NCI-H345 (cell line): ENCODE results near the gene TFAP2E.
A peak's percentile ranks its signal among the peaks of the same experiment; 100 is the strongest.

Experiments used
- DNase-seq: peaks from one replicate; lab custom pipeline; 2025; lab: John Stamatoyannopoulos, UW

The TFAP2E gene

DNA sequence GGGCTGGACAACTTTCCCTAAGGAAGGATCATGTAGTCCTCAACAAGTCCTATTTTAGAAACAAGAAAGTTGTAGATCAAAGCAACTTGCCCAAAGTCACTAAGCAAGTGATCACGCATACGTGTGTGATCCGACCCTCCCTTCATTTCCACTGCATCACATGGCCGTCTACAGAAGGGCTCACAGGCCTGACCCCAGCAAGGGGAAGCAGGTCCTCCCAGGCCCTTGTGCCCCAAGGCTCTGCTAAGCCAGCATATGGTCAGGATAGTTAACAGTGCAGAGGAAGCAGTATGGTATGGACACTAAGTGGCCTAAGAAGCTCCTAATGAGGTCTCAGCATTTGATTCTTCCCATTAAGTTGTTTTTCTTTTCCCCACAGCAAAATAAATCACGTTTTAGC is 24.8 kb downstream of the TFAP2E start:
- no peak for DNase-seq

DNA sequence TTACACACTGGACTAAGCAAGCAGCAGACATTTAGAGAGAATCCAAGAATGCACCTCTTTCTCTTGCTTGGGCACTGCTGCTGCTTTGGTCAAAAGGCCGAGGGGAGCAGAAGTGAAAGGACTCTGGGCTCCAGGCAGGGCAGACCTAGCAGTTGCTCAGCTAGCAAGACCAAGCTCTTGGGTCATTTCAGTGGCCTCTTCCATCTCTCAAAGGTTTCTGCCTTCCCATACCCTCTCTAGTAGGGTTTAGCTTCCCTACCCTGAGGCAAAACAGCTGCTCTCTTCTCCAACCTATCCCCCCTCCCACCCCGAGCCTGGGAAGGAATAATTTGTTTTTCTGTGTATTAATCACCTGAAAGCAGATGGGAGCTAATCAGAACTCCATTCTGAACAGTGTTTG is 25.8 kb downstream of the TFAP2E start:
- no peak for DNase-seq

DNA sequence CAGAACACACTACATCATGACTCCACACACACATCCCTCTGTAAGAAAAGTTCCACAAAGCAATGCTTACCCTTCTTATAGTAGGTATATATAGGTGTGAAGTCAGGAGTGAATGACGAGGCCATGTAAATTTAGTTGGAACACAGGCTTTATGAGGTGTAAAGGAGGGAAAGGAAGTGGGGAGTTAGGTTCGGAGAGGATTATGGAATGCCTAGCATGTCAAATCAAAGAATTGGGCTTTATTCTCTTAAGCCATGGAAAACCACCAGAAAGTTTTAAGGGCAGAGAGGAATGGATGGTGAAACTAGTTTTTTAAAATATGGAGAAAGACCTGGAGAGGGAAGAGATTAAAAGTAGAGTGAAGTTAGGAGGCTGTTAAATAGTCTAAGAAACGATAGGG is 26.3 kb downstream of the TFAP2E start:
- no peak for DNase-seq

DNA sequence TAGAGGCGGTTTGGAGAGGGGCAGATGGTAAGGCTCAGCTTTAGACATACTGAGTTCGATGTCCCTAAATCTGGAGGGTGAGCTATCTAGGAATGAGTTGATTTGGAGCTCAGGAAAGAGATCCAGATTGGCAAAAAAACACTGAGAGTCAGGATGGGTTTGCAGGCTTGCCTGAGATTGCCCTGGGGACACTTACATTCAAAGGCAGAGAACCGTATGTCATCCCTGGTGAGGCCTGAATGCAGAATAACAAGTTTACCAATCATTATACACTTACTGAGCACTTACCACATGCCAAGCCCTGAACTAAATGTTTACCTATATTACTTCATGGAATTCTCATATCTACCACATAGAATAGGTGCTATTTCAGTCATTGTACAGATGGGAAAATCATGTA is 27.5 kb downstream of the TFAP2E start:
- DNase-seq: peak; percentile 6

DNA sequence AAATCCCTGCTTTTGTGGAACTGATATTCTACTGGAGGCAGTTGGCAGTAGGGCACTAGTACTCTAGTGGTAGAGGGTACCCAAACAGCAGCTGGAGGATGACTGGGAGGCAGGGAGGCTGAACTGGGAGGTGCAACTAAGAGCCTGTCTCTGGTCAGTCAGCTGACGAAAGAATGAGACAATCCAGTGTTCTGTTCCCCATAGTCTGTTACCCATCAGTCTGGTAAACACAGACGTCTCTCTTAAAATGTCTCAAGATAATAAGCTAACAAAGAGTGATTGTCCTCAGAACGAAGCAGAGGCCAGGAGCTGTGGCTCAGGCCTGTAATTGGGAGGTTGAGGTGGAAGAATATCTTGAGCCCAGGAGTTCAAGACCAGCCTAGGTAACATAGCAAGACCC is 30.4 kb downstream of the TFAP2E start:
- no peak for DNase-seq

DNA sequence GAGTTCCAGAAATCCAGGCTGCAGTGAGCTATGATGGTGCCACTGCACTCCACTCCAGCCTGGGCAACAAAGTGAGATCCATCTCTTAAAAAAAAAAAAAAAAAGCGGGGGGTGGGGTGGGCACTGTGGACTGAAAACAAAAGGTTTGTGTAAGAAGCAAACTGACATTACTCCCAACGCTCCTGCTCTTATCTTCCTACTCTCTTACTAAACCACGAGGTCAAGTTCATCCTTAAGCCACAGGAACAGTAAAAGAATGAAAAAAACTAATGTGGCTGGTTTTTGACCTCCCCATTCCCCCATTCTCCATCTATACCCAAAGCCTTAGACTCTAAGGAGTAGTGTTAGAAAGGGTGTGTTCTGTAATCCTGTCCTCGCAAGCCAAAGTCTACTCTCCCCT is 30.8 kb downstream of the TFAP2E start:
- DNase-seq: no peak

DNA sequence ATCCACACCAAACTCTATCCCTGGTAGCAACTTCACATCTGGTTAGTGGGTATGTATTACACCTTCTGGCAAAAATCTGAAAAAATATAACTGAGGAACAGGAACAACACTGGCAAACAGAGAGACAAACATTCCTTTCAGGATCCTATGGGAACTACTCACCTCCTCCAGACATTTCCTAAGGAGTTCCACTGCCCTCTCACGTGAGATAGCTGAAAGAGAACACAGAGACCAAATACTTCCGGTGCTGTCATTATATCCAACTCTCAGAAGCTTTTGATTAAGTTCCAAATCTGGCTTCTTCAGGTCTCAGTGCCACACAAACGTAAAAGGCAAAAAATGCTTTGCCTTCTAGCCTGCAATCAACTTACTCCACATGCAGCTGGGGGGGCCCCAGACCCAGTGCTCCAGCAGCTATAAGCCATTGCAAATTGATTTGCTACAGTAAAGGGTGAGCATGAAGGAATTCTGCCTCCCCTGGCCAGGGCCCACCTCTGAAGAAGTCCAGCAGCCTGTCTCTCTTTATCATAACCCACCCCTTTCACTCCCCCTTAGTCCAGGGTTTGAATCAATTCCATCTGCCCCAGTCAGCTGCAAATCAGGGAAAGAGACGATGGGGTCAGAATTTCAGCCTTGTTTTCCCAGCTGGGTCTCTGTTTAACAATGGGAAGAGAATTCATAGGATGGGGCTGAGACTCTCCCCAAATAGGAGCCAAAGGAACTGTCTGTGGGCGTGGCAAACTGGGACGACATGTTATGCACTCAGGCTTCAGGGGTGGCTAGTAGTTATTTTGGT is 32.2 kb downstream of the TFAP2E start:
- no peak for DNase-seq

DNA sequence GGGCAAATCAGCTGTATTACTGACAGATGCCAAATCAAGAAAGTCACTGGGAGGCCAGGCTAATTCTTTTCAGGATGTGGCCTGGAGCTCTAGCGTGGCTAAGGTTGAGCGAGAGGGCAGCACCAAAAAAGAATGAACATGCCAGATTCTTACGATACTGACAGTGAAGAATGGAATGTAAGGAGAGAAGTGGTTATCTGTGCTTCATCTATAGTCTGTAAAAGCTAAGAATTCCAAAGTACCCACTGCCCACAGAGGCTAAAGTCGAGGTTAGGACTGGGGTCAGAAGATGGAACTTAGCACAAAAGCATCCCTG is 32.7 kb downstream of the TFAP2E start:
- DNase-seq: no peak

DNA sequence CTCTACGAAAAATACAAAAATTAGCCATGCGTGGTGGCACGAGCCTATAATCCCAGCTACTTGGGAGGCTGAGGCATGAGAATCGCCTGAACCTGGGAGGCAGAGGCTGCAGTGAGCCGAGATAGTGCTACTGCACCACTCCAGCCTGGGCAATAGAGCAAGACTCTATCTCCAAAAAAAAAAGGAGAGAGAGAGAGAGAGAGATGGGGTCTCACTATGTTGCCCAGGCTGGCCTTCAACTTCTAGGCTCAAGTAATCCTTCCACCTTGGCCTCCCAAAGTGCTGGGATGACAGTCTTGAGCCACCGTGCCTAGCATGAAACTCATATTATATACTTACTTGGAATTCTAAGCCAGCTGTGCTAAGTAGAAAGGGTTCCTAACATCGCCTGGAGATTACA is 38.5 kb downstream of the TFAP2E start:
- no peak for DNase-seq

DNA sequence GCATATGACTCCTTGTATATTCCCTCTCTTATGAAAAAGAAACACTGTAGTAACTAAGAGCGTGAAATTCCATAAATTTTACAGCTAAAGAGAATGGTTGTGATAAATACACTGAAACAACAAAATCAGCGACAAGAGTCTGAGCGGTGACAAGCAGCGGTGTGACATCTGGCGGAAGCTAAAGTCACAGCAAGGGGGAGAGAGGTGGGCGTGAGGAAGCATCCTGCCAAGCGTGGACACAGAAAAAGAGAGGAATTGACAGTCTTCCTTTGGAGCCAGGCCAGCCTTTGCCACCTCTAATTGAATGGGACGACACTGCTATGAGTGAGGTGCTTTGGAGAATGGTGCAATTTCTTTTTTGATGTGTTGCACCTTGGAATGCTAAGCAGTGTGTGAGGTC is 42.3 kb downstream of the TFAP2E start:
- DNase-seq: no peak

DNA sequence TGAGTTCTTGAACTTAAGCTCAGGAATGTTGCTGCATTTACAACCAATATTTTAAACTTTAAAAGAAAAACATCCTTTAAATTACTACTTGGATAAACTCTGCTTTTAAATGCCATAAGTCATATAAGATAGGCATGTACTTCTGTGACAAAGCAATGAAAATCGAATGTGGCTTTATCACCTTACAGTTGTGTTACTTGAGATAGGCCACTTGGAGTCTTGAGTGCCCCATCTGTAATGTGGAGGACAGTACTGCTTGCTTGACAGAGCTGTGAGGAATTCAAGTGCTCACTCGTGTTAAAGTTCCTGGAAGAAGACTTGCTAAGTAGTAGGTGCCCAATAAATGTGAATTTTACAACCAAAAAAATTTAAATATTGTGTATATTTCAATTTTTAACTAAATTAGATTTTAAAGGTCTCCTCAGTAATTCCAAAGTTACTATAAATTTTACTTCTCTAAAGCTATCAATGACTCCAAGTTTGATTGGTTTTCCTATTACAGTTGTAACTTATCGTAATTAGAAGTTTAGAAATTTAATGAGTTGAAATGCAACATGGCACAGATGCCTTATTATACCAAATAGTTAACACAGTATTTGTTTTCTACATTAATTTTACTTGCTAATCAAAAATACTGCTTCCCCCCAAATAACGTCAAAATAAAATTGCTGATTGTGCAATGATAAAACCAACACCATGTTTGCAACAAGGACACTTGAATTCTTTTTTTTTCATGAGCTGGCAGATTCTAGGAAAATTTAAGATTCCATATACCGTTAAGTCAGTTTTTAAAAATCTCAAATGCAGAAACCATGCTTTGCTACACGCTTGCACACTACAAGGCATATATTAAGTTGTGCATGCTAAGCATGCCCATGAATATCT is 46.4 kb downstream of the TFAP2E start:
- no peak for DNase-seq

DNA sequence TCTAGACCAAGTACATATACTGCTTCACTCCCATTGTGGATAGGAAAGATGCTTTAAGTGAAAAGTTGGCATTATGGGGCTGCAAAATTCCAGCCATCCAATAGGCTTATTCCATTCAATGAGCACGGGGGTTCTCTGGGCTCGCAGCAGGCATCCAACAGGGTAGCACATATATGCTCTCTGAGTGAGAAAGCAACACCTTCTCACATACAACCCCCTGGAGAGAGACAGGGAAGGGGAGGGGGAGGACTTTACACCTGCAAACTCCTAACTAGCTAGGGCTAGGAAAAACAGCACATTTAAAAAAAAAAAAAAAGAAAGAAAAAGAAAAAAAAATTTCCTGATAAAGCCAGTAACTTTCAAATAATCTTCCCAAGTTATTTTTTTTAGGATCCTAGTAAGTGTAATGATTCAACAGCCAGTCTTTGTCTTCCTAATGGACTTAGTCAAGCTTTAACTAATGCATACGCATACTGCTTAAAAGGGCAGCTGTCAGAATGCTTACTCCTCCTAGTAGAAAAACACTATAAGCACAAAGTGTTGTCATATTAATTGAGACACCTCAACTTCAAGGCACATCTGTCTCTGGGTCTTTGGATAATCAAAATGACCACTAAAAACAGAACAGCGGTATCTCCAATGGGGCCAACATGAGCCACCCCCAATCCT is 49.5 kb downstream of the TFAP2E start:
- DNase-seq: peak; percentile 12

DNA sequence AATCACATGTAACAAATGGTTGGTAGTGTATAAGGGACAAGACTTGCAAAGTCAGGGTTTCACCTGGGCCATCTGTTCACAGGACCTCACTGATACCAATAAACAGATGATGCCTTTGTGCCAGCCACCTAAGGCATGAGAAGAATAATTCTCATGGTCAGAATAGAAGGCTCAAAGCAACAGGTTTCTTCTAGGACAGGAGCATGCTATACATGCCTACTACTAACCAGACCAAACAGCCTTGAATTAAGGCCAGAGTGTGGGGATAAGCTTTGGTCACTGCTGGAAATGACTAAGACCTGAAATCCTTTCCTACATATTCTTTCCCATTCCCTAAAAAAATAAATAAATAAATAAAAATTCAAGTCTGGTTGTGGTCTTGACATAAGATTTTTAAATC is 50.7 kb downstream of the TFAP2E start:
- DNase-seq: no peak

DNA sequence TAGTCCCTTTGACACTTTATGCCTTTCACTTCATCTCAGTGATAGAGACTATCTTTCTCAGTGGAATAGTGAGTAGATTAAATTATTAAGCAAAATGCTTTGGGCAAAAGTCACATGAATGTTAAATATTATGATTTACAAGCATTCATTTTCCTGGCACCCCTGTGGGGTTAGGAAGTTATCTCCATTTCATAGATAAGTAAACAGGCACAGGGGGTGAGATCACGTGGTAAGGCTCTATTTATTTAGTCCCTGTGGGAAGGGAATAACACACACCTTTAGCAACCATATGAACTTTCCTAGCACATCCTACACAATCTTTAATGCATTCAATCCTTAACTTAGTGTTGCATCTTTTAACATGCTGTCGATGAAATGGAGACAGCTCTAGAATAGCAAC is 55.9 kb downstream of the TFAP2E start:
- DNase-seq: no peak

DNA sequence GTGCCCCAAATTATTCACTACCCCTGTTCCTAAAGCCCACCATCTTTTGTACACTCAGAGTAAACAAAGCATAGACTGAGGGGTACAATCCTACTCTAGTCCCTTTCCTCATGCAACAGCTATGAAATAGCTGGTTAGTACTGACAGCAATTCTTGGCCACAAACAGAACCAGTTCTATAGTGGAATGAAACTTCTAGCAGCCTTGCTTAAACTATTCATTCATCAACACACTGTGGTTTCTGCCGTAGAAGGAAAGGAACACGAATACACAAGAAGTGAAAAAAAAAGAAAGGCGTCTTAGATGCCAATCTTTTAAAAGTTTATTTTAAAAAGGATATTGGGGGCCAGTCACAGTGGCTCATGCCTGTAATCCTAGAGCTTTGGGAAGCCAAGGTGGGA is 58.3 kb downstream of the TFAP2E start:
- no peak for DNase-seq

DNA sequence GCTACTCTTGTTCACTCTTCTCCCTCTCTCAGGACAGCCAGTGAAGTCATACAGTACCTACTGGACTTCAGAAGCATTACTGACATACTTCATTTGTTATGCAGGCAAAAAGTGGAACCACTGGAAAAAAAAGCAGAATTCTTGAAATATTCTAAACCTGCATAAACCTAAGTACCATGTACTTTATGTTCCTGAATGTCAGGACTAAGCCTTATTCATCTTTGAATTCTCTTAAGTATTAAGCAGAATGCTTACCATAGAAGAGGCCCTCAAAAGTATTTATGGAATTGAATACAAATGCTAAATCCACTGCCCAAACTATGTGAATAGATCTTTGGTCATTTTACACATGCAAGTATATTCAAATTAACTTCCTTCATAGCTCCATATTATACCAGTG is 60.4 kb downstream of the TFAP2E start:
- DNase-seq: no peak

DNA sequence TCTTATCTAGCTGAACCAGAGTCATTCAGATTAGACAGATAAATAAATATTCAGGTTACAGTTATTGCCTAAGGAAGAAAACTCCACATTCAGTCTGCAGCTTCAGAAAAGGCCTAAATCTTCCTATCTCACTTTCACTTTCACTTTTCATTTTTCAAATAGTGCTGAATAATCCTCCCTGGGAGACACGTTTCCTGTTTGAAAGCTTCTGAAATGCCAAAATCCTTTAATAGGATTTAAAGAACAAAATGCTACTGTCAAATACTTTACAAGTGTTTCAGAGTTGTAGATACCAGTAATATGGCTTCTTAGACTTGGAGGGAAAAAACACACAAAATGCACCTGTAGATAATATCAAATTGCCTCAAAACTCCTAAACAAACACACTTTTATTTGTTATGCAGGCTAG is 64.3 kb downstream of the TFAP2E start:
- DNase-seq: no peak

DNA sequence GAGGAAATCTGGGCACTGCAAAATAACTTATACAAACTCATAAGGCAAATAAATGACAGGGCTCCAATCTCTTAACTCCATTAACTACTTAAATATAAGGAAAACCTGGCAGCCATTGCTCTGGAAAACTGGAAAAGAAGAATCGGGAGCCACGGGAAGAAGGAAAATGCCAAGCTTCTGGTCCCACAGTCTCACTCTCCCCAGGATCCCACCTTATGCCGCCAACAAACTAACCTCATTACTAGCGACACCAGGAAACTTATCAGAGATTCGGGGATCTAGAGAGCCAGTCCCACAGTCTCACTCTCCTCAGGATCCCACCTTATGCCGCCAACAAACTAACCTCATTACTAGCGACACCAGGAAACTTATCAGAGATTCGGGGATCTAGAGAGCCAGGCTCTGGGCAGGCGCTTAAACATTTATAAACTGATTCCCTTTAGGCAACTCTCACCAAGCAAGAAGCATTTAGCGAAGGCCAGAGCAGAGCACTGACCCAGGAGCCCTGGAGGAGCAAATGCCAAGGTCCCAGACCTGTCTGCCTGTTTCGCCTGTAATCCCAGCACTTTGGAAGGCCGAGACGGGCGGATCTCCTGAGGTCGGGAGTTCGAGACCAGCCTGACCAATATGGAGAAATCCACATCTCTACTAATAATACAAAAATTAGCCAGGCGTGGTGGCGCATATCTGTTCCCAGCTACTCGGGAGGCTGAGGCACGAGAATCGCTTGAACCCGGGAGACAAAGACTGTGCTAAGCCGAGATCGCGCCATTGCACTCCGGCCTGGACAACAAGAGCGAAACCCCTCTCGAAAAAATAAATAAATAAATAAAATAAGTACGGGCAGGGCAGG is 67.5 kb downstream of the TFAP2E start:
- DNase-seq: no peak

DNA sequence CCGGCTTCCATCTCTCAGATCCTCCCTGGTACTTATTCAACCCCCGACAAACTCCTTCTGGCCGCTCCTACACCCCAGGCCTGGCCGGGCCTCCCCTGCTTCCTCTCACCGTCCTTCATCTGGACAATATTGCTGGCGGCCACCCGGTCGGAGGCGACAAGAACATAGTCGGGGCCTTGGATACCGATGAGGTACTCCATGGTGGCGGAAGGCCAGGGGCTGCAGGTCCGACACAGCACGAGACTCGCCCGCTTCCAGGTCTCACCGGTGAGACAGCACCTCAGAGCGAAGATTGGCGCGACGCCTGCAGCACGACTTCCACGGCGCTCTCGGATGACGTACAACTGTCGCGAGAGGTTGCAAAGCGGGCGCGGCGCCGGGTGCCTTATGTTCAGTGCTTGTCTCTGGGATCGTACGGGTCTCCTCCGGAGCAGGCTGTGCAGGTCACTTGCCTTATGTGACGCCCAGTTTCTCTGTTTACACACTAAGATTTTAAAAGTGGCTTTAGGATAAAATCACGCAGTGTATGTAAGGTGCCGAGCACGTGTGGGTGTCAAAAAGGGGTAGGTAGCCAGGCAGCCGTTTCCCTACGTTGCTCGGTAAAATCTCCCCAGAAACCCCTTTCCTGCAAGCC is 68.2 kb downstream of the TFAP2E start, which contains the start of gene PSMB2:
Gene PSMB2 (minus strand): TSS at position 294 of the 634 bp plus-strand sequence. CDS start 94 bp downstream, at position 200.
- DNase-seq: peak; percentile 97

DNA sequence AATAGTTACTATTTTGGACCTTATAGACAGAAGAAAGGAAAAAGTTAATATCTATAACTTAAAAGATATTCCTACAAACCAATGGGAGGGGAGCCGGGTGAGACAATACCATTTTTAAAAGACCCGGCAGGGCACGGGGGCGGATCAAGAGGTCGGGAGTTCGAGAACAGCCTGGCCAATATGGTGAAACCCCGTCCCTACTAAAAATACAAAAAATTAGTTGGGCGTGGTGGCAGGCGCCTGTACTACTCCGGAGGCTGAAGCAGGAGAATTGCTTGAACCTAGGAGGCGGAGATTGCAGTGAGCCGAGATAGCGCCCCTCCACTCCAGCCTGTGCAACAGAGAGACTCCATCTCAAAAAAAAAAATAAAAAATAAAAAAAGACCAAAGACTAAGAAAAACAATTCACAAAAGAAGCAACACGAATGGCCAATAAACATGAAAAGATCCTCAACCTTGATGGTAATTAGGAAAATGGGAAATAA is 69.4 kb downstream of the TFAP2E start:
- DNase-seq: no peak

DNA sequence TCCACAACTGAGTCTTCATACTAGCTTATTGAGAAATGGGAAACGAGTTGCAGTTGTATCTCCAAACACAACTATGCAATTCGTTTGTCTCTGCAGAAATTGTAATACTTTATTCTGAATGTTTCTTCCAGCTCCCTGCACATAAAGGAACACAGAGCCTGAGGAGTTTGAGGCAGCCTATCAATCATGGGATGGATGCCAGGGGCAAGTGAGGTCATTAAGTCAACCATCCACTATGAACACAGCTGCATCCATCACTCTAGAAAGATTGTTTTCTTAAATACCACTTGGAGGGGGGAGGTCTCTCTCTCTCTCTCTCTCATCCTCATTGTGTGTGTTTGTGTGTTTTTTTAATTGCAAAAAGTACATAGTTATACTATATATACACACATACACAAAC is 71.1 kb downstream of the TFAP2E start:
- DNase-seq: no peak
